Measurements from ENCODE around the gene SLC17A2.

DNA sequence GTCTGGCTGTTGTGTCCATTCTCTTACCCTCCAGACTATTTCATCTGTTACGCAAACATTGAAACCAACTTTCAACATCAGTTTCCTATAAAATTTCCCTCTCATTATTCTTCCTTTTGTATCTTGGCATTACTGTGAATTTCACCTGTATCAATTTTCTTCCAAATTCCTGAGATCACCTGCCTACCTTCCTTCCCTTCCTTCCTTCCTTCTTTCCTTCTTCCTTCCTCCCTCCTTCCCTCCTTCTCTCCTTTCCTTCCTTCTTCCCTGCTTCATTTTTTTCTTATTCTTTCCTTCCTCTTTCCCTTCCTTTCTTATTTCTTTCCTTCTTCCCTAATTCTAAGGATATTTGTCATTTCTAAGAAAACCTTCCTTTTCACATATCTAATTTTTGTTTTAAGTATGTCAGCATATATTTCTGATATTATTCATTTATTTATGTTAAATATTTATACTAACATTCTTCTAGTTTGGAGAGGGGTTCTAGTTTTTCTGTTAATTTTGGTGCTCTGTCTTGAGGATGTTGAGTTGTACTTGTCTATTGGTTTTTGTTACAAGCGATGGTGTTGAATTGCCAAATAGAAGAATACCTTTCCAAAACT is 51.7 kb downstream of the SLC17A2 start:
- TF ChIP-seq, protein P1, sequence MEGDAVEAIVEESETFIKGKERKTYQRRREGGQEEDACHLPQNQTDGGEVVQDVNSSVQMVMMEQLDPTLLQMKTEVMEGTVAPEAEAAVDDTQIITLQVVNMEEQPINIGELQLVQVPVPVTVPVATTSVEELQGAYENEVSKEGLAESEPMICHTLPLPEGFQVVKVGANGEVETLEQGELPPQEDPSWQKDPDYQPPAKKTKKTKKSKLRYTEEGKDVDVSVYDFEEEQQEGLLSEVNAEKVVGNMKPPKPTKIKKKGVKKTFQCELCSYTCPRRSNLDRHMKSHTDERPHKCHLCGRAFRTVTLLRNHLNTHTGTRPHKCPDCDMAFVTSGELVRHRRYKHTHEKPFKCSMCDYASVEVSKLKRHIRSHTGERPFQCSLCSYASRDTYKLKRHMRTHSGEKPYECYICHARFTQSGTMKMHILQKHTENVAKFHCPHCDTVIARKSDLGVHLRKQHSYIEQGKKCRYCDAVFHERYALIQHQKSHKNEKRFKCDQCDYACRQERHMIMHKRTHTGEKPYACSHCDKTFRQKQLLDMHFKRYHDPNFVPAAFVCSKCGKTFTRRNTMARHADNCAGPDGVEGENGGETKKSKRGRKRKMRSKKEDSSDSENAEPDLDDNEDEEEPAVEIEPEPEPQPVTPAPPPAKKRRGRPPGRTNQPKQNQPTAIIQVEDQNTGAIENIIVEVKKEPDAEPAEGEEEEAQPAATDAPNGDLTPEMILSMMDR (IDR thresholded peaks at IDR 0.05; ENCODE audit: low read depth, low read length, poor library complexity, severe bottlenecking), result no peak
- TF ChIP-seq EZH2phosphoT487 (IDR thresholded peaks at IDR 0.05; ENCODE audit: borderline replicate concordance, low read length), result no peak

Measured in DOHH2 (cell line).